GM04504 (cell line): ENCODE data around the gene CCL11.
A peak's percentile ranks its signal among the peaks of the same experiment; 100 is the strongest.

Source experiments
- DNase-seq: peaks from one replicate; pipeline ENCODE4 v3.0.0-alpha.2; 2012; ENCODE audit warnings: low read depth

The CCL11 gene

DNA sequence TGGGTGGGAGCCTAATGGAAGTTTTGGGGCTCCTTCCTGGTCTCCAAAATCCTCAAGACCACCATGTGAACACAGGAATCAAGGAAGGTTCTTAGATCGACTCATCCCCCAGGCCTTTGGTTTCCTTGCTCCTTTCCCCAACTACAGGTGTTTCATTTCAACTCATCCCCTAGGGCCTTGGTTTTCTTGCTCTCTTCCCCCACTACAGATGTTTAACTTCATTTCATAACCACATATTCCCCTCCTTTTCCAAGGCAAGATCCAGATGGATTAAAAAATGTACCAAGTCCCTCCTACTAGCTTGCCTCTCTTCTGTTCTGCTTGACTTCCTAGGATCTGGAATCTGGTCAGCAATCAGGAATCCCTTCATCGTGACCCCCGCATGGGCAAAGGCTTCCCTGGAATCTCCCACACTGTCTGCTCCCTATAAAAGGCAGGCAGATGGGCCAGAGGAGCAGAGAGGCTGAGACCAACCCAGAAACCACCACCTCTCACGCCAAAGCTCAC is at the start of gene CCL11:
TSS of gene CCL11 (plus strand) at position 457 of the 507 bp plus-strand sequence. CDS start 67 bp downstream, outside the sequence.
- DNase-seq: no peak

DNA sequence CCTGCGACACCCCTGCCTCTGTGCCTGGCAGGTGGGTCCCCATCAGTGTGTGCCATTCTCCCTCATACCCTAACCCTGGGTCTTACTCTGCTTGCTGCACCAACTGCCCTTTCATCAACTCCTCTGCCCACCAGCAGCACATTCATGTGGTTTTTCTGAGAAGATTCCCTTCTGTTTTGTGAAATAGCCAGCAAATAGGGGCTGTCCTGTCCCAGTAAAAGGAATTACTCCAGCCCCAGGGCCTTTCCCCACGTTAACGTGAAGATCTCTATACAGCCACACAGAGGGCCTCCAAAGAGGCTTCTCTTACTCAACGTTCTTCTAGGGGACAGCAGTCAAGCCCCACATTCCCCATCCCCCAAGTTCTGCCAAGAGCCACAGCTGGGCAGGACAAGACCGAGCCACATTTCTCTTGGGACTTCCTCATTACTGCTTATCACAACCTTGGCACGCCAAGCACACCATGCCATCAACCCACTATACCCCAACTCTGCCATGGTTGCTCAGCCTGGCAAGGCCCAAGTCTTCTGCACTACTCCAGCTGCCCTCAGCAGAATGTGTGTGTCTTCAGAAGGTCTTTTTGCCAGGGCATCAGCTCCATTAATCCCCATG is 49.2 kb upstream of the CCL11 start:
- no peak for DNase-seq

DNA sequence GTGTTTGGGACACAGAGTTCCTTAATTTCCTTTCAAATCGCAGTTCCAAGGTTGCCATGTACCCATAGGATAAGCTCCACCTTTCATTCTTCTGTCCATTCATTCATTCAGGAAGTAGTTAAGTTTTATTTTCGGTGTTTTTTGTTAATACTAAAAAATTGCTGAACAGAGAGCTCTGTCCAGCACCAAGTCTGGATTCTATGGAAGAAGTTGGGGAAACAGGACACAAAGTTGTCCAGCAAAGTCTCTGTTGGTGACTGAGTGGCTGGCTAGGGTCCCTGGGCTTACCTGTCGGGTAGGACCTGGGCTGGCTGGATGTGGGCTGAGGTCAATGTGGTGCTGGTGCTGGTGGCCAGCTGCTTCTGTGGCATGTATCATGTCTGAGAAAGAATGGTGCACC is 48.1 kb upstream of the CCL11 start:
- DNase-seq: no peak

DNA sequence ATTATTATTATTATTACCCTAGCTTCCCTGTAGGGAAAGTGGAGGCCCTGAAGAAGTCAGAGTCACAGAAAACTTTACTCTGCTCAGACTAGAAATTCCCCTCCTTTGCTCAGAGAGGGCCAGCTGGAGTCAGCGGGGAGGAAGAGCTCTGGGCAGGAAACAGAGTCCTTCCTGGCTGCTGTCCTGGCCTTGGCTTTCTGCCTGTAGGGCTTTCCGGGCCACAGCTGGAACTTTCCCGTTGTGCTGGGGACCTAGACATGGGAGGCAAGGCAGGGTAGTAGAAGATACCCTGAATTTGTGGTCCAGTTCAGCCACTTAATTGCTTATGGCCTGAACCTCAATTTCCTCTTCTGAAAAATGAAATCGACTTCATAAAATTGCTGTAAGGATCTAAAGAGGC is 44.5 kb upstream of the CCL11 start:
- no peak for DNase-seq

DNA sequence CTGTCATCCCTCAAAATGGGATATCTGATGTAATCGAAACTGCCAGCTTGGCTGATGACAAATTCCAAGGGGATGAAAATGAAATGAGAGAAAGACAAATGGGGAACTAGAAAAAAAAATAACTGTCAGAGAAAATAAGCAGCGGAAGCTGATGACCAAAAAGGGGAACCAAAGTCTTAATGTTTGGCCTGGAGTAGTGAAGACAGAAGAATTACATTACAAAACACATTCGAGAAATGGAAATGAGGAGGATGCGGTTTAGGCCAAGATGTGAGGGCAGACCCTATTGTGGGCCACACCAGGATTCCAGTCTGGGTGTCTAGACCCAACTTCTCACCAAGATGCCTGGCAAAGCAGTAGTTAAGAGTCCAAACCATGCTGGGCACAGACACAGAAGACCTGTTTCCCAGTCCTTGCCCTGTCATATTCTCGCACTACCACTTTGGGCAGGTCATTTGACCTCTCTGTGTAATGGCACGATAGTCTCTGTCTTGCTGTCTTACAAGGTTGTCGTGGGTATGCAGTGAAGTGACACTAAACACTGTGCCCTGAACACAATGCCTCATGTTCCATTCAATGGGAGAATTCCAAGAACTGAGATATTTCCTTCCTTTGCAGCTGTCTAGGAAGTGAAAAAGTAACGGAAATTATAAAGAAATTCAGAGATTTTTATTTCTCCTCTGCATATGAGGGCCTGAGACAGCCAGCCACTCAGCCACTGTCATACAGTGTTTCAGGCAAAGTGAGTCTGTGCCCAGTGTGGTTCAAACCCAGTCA is 42.8 kb upstream of the CCL11 start:
- DNase-seq: no peak

DNA sequence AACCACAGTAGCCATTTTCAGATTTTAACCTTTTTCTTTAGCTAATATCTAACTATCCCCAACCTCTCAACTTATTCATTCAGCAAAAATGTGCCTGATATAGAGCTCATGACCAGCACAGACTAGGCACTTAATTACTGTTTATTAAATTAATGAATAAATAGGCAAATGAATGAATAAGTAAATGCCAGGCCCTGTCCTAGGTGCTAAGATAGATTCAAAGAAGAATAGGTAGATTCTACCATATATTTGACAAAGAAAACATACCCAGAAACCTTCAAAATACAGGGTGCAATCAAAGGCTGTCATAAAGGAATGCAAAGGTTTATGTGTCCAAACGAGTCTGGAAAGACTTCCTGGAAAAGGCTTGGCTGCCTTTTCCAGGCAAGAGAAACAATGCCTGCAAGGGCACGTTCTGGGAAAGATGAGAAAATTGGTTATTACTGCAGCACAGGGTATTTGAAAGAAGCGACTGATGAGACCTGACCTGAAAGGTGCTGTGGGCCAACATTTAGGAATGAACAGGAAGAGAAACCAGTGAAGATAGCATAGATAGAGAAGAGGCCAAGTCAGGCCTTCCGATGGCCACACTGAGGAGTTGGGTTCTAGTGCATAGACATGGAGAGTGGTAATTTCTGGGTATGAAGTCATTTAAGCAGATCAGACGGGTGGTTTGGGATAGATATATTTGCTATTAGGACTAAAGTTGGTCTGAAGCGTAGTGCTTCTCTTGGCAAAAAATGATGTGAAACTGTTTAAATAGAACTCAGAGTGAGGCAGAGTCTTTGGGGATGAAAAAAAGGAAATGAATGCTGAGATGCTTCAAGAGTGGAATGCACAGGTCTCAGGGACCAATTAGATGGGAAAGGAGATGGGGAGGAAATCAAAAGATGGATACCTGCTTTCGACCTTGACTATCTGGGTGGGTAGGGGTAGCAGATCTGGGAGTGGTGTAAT is 41.9 kb upstream of the CCL11 start:
- DNase-seq: no peak

DNA sequence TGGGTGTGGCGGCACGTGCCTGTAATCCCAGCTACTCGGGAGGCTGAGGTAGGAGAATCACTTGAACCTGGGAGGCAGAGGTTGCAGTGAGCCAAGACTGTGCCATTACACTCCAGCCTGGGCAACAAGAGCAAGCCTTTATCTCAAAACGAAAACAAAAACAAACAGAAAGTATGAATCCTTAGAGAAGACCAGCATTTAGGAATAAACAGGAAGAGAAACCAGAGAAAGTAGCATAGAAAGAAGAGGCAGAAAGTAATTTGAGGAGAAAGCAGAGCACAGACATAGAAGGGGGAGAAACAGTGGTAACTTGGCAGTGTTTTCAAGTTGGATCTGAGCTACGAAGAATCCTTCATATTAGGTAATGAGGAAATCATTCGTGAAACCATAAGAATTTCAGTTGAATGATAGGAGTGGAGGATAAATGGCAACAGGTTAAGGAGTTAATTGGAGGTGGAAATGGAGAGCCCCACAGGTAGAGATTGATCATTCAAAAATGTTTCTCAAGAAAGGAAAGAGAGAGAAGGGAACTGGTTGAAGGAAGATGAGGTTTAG is 40.1 kb upstream of the CCL11 start:
- no peak for DNase-seq

DNA sequence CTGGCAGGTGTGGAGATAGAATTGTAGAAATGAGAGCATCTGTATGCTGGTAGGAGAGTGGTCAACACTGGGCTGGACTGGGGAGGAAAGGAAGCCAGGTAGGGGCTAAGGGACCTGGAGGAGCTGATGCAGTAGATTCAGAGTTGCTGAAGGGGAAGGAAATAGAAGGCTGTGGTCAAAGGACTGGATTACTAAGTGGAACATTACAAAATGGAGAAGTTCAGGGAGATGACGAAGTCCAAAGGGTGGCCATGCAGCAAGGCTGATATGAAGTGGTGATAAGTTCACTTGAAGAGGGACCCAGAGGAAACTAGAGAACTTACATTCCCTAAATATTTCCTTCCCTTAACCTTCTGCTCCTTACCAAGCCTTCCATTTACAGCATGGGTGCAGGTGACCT is 39.1 kb upstream of the CCL11 start:
- no peak for DNase-seq

DNA sequence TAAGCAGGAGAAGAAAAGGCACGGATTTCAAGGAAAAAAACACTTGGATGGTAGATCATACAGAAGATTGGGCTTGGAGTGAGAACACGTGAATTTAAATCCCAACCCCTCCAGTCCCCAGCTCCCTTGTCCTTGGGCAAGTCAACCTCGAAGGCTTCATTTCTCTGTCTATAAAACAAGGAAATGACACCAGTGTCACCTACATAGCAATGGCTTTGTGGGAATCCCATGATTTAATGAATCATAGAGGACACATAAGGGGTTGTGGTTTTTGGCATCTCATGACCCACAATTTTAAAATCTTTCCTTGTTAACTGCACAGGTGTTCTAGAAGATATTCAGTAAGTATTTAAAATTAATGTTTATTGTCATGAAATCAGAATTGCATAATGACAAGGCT is 38.7 kb upstream of the CCL11 start:
- no peak for DNase-seq

DNA sequence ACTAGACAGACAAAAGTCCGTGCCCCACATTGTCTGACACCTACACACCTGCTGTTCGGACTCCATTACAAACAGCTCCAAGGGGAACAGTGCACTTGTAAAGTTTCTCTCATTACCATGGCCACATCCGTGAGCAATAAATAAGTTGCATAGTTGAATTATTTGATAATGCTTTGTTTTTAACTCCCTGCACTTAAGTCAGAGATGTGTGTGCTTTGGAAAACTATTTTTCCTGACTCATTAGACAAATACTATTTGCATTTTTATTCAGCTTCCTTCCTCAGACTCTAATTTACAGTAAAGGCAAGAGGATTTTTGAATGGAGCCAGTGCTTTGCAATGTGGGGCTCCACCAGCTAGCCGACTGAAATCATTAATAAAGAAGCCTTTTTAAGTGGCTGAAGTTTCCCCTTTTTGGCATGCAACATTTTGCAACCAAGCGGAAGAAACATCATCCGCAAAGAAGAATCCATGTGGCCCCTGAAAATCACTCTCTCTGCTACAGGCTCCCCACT is 37.0 kb upstream of the CCL11 start:
- DNase-seq: peak; percentile 31

DNA sequence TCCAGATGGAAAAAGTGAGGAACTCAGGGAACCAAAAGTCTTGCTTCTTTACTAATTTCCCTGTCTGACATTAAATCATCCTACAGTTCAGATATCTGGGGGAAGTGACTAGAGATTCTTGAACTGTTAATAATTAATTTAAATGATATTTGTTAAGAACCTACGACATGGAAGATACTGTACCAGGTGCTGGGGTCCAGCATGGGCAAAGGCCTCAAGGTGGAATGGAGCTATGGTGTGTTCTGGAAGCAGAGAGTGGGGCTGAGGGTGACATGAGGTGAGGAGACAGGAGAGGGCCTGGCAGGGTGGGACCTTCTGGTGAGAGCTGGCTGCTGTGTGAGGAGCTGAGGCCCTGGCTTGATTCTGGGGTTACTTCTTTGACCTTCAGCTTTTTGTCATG is 36.5 kb upstream of the CCL11 start:
- DNase-seq: no peak

DNA sequence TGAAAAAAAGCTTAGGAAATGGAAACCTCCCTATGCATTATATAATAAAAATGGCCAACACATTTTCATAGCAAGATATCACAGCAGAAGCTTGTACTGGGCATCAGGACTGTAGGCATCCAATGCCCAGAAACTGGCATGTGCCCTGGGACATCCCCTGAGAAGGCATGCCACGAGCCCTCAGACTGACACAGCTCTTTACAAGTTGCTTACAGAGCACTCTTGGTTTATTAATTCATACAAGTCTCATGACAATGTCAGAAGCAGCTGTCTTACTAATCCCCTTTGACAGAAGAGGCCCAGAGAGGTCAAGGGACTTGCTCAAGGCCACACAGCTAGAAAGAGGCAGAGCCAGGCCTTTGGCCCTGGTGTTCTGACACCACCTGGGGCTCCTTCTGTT is 36.1 kb upstream of the CCL11 start:
- no peak for DNase-seq

DNA sequence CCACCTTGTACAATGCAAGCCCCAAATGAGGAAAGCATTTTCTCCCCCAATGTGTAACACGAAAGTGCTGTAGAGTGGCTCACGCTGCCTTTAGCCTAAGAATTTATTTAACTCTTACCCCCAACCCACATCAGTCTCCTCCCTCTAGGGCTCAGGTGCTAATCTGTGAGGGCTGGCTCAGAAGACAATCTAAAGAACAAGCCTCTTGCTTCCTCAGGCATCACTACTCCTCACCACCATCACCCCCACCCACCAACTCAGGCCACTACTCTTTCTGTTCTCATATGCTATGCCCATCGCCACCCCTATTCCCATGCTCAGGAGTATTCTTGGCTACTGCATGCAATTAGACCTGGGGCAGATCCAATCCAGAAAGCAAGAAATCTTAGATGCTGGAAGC is 34.4 kb upstream of the CCL11 start:
- DNase-seq: no peak

DNA sequence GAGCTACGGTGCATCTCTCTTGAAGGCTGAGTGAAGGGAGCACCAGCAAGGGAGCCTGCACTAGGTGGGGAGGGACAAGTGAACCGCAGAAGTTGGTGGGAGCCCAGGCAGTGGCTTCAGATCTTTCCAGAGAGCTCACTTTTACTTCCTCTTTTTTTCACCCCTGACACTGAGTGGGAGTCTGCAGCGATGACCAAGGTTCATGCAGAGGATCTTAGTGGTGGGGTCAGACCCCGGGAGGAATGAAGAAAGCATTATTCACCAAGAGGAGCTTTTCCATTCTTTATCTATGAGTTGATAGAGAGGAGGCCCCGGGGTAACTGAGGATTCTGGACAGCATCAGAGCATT is 33.5 kb upstream of the CCL11 start:
- no peak for DNase-seq

DNA sequence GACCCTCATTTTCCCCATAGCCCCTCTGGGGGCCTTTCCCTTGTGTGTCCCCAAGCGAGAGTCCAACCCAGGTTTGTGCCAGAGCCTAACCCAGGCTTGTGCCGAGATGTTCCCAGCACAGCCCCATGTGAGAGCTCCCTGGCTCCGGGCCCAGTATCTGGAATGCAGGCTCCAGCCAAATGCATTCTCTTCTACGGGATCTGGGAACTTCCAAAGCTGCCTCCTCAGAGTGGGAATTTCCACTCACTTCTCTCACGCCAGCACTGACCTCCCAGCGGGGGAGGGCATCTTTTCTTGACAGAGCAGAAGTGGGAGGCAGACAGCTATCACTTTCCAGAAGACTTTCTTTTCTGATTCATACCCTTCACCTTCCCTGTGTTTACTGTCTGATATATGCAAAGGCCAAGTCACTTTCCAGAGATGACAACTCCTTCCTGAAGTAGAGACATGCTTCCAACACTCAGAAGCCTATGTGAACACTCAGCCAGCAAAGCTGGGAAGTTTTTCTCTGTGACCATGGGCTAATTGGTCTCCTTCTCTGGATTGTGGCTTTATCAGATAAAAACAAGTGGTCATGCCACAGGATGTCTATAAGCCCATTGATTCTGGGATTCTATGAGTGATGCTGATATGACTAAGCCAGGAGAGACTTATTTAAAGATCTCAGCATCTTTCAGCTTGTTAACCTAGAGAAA is 33.0 kb upstream of the CCL11 start:
- DNase-seq: peak; percentile 84

DNA sequence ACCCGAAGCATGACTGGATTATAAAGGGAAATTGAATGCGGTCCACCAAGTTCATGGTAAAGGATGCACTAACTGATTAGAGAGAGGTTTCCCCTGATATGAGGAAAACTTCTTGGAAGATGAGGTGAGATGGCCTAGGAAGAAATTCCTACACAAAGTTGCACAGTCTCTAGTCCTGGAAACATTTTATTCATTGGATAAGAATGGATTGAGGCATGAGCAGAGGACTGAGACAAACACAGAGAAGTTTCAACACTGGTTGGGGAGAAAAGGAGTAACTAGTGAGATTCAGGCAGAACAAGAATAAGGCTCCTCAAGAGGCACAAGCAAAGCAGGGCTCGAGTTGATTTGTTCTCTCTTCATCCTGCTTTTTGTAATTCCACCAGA is 32.4 kb upstream of the CCL11 start:
- no peak for DNase-seq

DNA sequence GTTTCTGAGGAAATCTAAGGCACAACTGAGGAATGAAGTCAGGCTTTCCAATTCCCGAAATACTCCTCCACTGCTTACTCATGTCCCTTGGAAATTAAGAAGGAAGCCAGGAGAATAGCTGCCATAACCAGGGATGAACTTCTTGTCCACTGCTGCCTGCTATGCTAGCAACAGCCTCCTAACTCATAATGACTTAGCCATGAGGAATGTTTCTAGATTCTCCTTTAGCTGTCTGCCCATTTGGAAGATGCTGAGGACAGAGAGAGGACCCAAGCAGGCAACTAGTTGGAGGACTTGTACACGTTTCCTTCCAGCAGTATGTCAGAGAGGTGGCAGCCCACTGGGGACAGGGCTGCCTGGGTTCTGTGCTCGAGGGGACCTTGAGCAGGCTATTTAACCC is 31.4 kb upstream of the CCL11 start:
- peak; percentile 56 for DNase-seq

DNA sequence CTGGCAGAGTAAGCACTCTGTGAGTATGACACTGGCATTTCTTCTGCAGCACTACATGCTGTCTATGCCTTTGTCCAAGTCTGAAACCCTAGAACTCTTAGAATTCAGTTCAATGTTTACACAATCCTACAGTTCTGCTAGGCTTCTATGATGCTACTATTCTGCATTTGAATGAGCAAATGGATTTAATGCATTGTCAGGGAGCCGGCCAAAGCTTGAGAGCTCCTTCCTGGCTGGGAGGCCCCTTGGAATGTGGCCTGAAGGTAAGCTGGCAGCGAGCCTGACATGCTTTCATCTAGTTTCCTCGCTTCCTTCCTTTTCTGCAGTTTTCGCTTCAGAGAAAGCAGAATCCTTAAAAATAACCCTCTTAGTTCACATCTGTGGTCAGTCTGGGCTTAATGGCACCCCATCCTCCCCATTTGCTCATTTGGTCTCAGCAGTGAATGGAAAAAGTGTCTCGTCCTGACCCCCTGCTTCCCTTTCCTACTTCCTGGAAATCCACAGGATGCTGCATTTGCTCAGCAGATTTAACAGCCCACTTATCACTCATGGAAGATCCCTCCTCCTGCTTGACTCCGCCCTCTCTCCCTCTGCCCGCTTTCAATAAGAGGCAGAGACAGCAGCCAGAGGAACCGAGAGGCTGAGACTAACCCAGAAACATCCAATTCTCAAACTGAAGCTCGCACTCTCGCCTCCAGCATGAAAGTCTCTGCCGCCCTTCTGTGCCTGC is 30.7 kb upstream of the CCL11 start, which contains the start of gene CCL2:
TSS of gene CCL2 (plus strand) at position 635 of the 730 bp plus-strand sequence. CDS start at position 700, 65 bp downstream.
- DNase-seq: no peak

DNA sequence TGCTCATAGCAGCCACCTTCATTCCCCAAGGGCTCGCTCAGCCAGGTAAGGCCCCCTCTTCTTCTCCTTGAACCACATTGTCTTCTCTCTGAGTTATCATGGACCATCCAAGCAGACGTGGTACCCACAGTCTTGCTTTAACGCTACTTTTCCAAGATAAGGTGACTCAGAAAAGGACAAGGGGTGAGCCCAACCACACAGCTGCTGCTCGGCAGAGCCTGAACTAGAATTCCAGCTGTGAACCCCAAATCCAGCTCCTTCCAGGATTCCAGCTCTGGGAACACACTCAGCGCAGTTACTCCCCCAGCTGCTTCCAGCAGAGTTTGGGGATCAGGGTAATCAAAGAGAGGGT is 30.2 kb upstream of the CCL11 start:
- no peak for DNase-seq

DNA sequence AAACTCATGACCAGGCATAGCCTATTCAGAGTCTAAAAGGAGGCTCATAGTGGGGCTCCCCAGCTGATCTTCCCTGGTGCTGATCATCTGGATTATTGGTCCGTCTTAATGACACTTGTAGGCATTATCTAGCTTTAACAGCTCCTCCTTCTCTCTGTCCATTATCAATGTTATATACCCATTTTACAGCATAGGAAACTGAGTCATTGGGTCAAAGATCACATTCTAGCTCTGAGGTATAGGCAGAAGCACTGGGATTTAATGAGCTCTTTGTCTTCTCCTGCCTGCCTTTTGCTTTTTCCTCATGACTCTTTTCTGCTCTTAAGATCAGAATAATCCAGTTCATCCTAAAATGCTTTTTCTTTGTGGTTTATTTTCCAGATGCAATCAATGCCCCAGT is 29.7 kb upstream of the CCL11 start:
- DNase-seq: no peak
